Liver (tissue), 9 donors: ENCODE results near the gene STN1. TPM values are rescaled to one million over a fixed set of nuclear protein-coding genes. Genes with fewer than 3 reads are reported as not detected.

Experiments
- DNase-seq: peaks from one replicate; pipeline ENCODE4 v3.0.0-alpha.2; 2017; ENCODE audit warnings: low spot score
- H3K27ac ChIP-seq, 2 donors: one replicate each; pipeline ENCODE4 v1.7.0; 2013; ENCODE audit warnings: inconsistent platforms in 2 of 2, low read length in 2 of 2, control low read depth in 1 of 2, low read depth in 1 of 2, mild to moderate bottlenecking in 1 of 2
- H3K27me3 ChIP-seq, 4 donors: one replicate each; pipeline versions ENCODE4 v1.6.1 to v1.7.0; 2013; ENCODE audit warnings: low read length in 3 of 4, inconsistent platforms in 1 of 4, mild to moderate bottlenecking in 1 of 4, moderate library complexity in 1 of 4; ENCODE audit not compliant: control insufficient read depth in 4 of 4, insufficient read depth in 4 of 4
- H3K36me3 ChIP-seq, 4 donors: one replicate each; pipeline versions ENCODE4 v1.6.1 to v1.7.0; 2013; ENCODE audit warnings: low read length in 3 of 4, mild to moderate bottlenecking in 3 of 4, low read depth in 1 of 4, moderate library complexity in 1 of 4; ENCODE audit not compliant: control insufficient read depth in 4 of 4, insufficient read depth in 3 of 4
- H3K4me1 ChIP-seq, 4 donors: one replicate each; pipeline versions ENCODE4 v1.6.1 to v1.7.0; 2013; ENCODE audit warnings: low read length in 3 of 4, mild to moderate bottlenecking in 3 of 4, moderate library complexity in 1 of 4; ENCODE audit not compliant: control insufficient read depth in 4 of 4, insufficient read depth in 4 of 4
- H3K4me3 ChIP-seq, 3 donors: one replicate each; pipeline versions ENCODE4 v1.6.1 to v1.7.0; 2013; ENCODE audit warnings: low read length in 3 of 3, control low read depth in 1 of 3, low read depth in 1 of 3, mild to moderate bottlenecking in 1 of 3
- H3K9ac ChIP-seq, 2 donors: one replicate each; pipeline ENCODE4 v1.7.0; 2013; ENCODE audit warnings: low read length in 2 of 2, mild to moderate bottlenecking in 2 of 2, moderate library complexity in 2 of 2, control low read depth in 1 of 2, low read depth in 1 of 2
- H3K9me3 ChIP-seq, 4 donors: one replicate each; pipeline versions ENCODE4 v1.6.1 to v1.7.0; 2013; ENCODE audit warnings: low read length in 3 of 4; ENCODE audit not compliant: control insufficient read depth in 4 of 4
- EGR1 ChIP-seq, 2 donors: IDR thresholded peaks; 2 replicates each; pipeline ENCODE4 v1.6.1; 2016 to 2018; ENCODE audit warnings: antibody characterized with exemption in 2 of 2, low read depth in 2 of 2
- FOXA2 ChIP-seq: IDR thresholded peaks from 2 replicates; pipeline ENCODE4 v1.6.1; 2016; ENCODE audit warnings: antibody characterized with exemption
- GABPA ChIP-seq, 2 donors: IDR thresholded peaks in 1 of 2; conservative IDR thresholded peaks in 1 of 2; 2 replicates each; pipeline ENCODE4 v1.6.1; 2016; ENCODE audit warnings: antibody characterized with exemption in 2 of 2, mild to moderate bottlenecking in 1 of 2, moderate library complexity in 1 of 2
- HNF4G ChIP-seq: IDR thresholded peaks from 2 replicates; pipeline ENCODE4 v1.6.1; 2016; ENCODE audit warnings: antibody characterized with exemption
- JUND ChIP-seq, 2 donors: IDR thresholded peaks; 2 replicates each; pipeline ENCODE4 v1.6.1; 2016; ENCODE audit warnings: antibody characterized with exemption in 2 of 2
- MAX ChIP-seq: IDR thresholded peaks from 2 replicates; pipeline ENCODE4 v1.6.1; 2016; ENCODE audit warnings: antibody characterized with exemption
- NR2F2 ChIP-seq: IDR thresholded peaks from 2 replicates; pipeline ENCODE4 v1.6.1; 2016; ENCODE audit warnings: antibody characterized with exemption
- RAD21 ChIP-seq, 2 donors: IDR thresholded peaks; 2 replicates each; pipeline ENCODE4 v1.6.1; 2016; ENCODE audit warnings: antibody characterized with exemption in 2 of 2, mild to moderate bottlenecking in 2 of 2
- RXRA ChIP-seq, 2 donors: IDR thresholded peaks; 2 replicates each; pipeline ENCODE4 v1.6.1; 2017 to 2018; ENCODE audit warnings: antibody characterized with exemption in 2 of 2, mild to moderate bottlenecking in 1 of 2
- SP1 ChIP-seq: IDR thresholded peaks from 2 replicates; pipeline ENCODE4 v1.6.1; 2018; ENCODE audit warnings: antibody characterized with exemption, mild to moderate bottlenecking
- TAF1 ChIP-seq: conservative IDR thresholded peaks from 2 replicates; pipeline ENCODE4 v1.6.1; 2016; ENCODE audit warnings: antibody characterized with exemption, mild to moderate bottlenecking
- YY1 ChIP-seq: IDR thresholded peaks from 2 replicates; pipeline ENCODE4 v1.6.1; 2016; ENCODE audit warnings: antibody characterized with exemption, mild to moderate bottlenecking
- WGBS: extraction: QIAGEN DNeasy Blood & Tissue Kit; methylation state at CpG from one replicate; pipeline ENCODE4 v1.1.7; 2013; 5-methylcytosine and 5-hydroxymethylcytosine counted together
- polyA plus RNA-seq, 2 donors: library from polyadenylated mRNA; stranded (reverse) in 1 of 2; unstranded in 1 of 2; fragments of 200-250 nt in 1 of 2; fragments of >200 nt in 1 of 2; fragmentation: Nextera tagmentation in 1 of 2; extraction: Ambion mirVana in 1 of 2; gene quantifications; one replicate each; pipeline versions ENCODE4 v1.2.1 to v1.2.3, GENCODE V29; 2013 to 2015
- total RNA-seq, 2 donors: library from RNA; depleted of rRNA; stranded (reverse); fragments of >200 nt; gene quantifications; one replicate each; pipeline ENCODE4 v1.2.3, GENCODE V29; 2014
- TF ChIP-seq, protein P1 (sequence below): IDR thresholded peaks from 2 replicates; pipeline ENCODE4 v1.6.1; 2016; ENCODE audit warnings: antibody characterized with exemption
- TF ChIP-seq, protein P2 (sequence below): IDR thresholded peaks from 2 replicates; pipeline ENCODE4 v1.6.1; 2016; ENCODE audit warnings: antibody characterized with exemption
- TF ChIP-seq, protein P3 (sequence below): IDR thresholded peaks from 2 replicates; pipeline ENCODE4 v1.6.1; 2016; ENCODE audit warnings: antibody characterized with exemption, mild to moderate bottlenecking
- donor health status: healthy.
- donor health status: healthy.
- donor health status: healthy.
- donor health status: healthy.
- donor health status: healthy.

STN1 gene
- total and polyA plus RNA-seq, 4 donors: 6.9 to 12.9 (median 8.0) TPM

GRCh38 chr10:103921750-103922195 is 3.8 kb upstream of the STN1 start:
- no peak for DNase-seq
- Histone ChIP-seq H3K4me3 (no peak overlapping the region), H3K36me3 (no peaks in the 10 kb centered on the region), H3K9ac (no peak overlapping the region), H3K9me3 (no peaks in the 10 kb centered on the region), H3K4me1 (peaks cover 3 to 15% (median 9%) of the 10 kb centered on the region in 4 donors), H3K27ac (no peak overlapping the region), H3K27me3 (no peaks in the 10 kb centered on the region)
- WGBS: 59% methylated on average over 7 of the region's 7 CpGs
- no peak for TF ChIP-seq TAF1
- TF ChIP-seq GABPA (IDR thresholded peaks at IDR 0.05 in 1 of 2, conservative IDR thresholded peaks at IDR 0.05 in 1 of 2): no peak
- no peak for TF ChIP-seq YY1

DNA sequence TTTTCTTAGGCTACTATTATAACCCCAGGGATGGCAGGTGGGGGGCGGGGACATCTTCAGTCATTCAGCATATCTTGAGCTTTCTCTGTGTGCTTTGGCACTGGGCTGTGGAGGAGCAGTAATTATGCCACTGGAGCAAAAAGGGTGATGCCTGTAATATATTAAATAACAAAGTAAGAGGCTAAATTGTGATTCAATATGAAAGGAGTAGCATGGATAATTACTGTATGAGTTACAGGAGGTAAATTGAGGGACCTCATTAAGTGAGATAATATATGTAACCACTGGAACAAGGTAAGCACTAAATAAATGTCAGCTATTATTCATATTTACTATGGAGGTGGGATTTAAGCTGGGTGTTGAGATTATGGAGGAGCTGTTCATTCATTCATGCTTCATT is 3.3 kb upstream of the STN1 start:
- TF ChIP-seq, protein P1, sequence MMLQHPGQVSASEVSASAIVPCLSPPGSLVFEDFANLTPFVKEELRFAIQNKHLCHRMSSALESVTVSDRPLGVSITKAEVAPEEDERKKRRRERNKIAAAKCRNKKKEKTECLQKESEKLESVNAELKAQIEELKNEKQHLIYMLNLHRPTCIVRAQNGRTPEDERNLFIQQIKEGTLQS: no peak
- no peak for TF ChIP-seq RXRA (IDR thresholded peaks at IDR 0.05)
- TF ChIP-seq RAD21 (IDR thresholded peaks at IDR 0.05): no peak
- no peak for TF ChIP-seq GABPA (IDR thresholded peaks at IDR 0.05 in 1 of 2, conservative IDR thresholded peaks at IDR 0.05 in 1 of 2)
- no peak for TF ChIP-seq YY1
- TF ChIP-seq, protein P2, sequence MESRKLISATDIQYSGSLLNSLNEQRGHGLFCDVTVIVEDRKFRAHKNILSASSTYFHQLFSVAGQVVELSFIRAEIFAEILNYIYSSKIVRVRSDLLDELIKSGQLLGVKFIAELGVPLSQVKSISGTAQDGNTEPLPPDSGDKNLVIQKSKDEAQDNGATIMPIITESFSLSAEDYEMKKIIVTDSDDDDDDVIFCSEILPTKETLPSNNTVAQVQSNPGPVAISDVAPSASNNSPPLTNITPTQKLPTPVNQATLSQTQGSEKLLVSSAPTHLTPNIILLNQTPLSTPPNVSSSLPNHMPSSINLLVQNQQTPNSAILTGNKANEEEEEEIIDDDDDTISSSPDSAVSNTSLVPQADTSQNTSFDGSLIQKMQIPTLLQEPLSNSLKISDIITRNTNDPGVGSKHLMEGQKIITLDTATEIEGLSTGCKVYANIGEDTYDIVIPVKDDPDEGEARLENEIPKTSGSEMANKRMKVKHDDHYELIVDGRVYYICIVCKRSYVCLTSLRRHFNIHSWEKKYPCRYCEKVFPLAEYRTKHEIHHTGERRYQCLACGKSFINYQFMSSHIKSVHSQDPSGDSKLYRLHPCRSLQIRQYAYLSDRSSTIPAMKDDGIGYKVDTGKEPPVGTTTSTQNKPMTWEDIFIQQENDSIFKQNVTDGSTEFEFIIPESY: no peak
- TF ChIP-seq EGR1 (IDR thresholded peaks at IDR 0.05; ENCODE audit: low read depth in 2 of 2): no peak
- no peak for TF ChIP-seq HNF4G
- TF ChIP-seq NR2F2: no peak
- TF ChIP-seq MAX: no peak
- no peak for TF ChIP-seq FOXA2
- no peak for TF ChIP-seq SP1
- no peak for TF ChIP-seq JUND (IDR thresholded peaks at IDR 0.05)
- TF ChIP-seq, protein P3, sequence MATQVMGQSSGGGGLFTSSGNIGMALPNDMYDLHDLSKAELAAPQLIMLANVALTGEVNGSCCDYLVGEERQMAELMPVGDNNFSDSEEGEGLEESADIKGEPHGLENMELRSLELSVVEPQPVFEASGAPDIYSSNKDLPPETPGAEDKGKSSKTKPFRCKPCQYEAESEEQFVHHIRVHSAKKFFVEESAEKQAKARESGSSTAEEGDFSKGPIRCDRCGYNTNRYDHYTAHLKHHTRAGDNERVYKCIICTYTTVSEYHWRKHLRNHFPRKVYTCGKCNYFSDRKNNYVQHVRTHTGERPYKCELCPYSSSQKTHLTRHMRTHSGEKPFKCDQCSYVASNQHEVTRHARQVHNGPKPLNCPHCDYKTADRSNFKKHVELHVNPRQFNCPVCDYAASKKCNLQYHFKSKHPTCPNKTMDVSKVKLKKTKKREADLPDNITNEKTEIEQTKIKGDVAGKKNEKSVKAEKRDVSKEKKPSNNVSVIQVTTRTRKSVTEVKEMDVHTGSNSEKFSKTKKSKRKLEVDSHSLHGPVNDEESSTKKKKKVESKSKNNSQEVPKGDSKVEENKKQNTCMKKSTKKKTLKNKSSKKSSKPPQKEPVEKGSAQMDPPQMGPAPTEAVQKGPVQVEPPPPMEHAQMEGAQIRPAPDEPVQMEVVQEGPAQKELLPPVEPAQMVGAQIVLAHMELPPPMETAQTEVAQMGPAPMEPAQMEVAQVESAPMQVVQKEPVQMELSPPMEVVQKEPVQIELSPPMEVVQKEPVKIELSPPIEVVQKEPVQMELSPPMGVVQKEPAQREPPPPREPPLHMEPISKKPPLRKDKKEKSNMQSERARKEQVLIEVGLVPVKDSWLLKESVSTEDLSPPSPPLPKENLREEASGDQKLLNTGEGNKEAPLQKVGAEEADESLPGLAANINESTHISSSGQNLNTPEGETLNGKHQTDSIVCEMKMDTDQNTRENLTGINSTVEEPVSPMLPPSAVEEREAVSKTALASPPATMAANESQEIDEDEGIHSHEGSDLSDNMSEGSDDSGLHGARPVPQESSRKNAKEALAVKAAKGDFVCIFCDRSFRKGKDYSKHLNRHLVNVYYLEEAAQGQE: no peak
- Histone ChIP-seq H3K4me1 (peaks cover 3 to 21% (median 12%) of the 10 kb centered on the region in 4 donors), H3K4me3 (no peak overlapping the region), H3K27me3 (no peaks in the 10 kb centered on the region), H3K36me3 (no peaks in the 10 kb centered on the region), H3K27ac (no peak overlapping the region), H3K9me3 (no peaks in the 10 kb centered on the region), H3K9ac (no peak overlapping the region)
- no peak for DNase-seq
- WGBS: 89% methylated on average over 1 of the region's 1 CpG
